Measurements from ENCODE around the gene ACO1.

ACO1 gene

GRCh38 chr9:32401488-32401887 lies 17.0 kb downstream of the ACO1 start:
- no peak overlapping the region for H3K4me3 ChIP-seq (replicated peaks; ENCODE audit: low read depth, low read length)
- DNase-seq (ENCODE audit: low read depth): no peak
- TF ChIP-seq CTCF (IDR thresholded peaks at IDR 0.05; ENCODE audit: low read length, missing control alignments): no peak

- H3K4me3 ChIP-seq (replicated peaks; ENCODE audit: low read depth, low read length): no peak overlapping the region
- no peak for DNase-seq (ENCODE audit: low read depth)
- TF ChIP-seq CTCF (IDR thresholded peaks at IDR 0.05; ENCODE audit: low read length, missing control alignments): no peak
Measured at GRCh38 chr9:32403567-32404260, 19.3 kb downstream of the ACO1 start.

- H3K4me3 ChIP-seq (replicated peaks; ENCODE audit: low read depth, low read length): no peak overlapping the region
- no peak for DNase-seq (ENCODE audit: low read depth)
- TF ChIP-seq CTCF (IDR thresholded peaks at IDR 0.05; ENCODE audit: low read length, missing control alignments): no peak
Measured at GRCh38 chr9:32404402-32404801, 20.0 kb downstream of the ACO1 start.

GRCh38 chr9:32404856-32405255 lies 20.4 kb downstream of the ACO1 start:
- H3K4me3 ChIP-seq (replicated peaks; ENCODE audit: low read depth, low read length): no peak overlapping the region
- no peak for DNase-seq (ENCODE audit: low read depth)
- no peak for TF ChIP-seq CTCF (IDR thresholded peaks at IDR 0.05; ENCODE audit: low read length, missing control alignments)

- DNase-seq (ENCODE audit: low read depth): no peak
- no peak overlapping the region for H3K4me3 ChIP-seq (replicated peaks; ENCODE audit: low read depth, low read length)
- TF ChIP-seq CTCF (IDR thresholded peaks at IDR 0.05; ENCODE audit: low read length, missing control alignments): no peak
Measured at GRCh38 chr9:32405506-32405905, 21.1 kb downstream of the ACO1 start.

- DNase-seq (ENCODE audit: low read depth): no peak
- H3K4me3 ChIP-seq (replicated peaks; ENCODE audit: low read depth, low read length): no peak overlapping the region
- TF ChIP-seq CTCF (IDR thresholded peaks at IDR 0.05; ENCODE audit: low read length, missing control alignments): no peak
Measured at GRCh38 chr9:32406046-32406445, 21.6 kb downstream of the ACO1 start.

GRCh38 chr9:32411753-32412152 lies 27.3 kb downstream of the ACO1 start:
- H3K4me3 ChIP-seq (replicated peaks; ENCODE audit: low read depth, low read length): no peak overlapping the region
- TF ChIP-seq CTCF (IDR thresholded peaks at IDR 0.05; ENCODE audit: low read length, missing control alignments): no peak
- DNase-seq (ENCODE audit: low read depth): no peak

All from fibroblast of pulmonary artery (primary cell).